OCI-LY3 (cell line): ENCODE measurements around the gene SLC8A1.

Experiments
- EZH2phosphoT487 ChIP-seq: fragments of 200-600 bp; shearing (Covaris generic); IDR thresholded peaks from 2 replicates; pipeline ENCODE4 v1.6.1; 2018; ENCODE audit warnings: antibody characterized with exemption, mixed run types, low read depth
- TF ChIP-seq, protein P1 (sequence below): fragments of 200-600, 300-600 bp; sonication (generic); IDR thresholded peaks from 2 replicates; pipeline ENCODE4 v1.5.1; 2014; ENCODE audit warnings: antibody characterized with exemption, low read length, low read depth

- TF ChIP-seq, protein P1, sequence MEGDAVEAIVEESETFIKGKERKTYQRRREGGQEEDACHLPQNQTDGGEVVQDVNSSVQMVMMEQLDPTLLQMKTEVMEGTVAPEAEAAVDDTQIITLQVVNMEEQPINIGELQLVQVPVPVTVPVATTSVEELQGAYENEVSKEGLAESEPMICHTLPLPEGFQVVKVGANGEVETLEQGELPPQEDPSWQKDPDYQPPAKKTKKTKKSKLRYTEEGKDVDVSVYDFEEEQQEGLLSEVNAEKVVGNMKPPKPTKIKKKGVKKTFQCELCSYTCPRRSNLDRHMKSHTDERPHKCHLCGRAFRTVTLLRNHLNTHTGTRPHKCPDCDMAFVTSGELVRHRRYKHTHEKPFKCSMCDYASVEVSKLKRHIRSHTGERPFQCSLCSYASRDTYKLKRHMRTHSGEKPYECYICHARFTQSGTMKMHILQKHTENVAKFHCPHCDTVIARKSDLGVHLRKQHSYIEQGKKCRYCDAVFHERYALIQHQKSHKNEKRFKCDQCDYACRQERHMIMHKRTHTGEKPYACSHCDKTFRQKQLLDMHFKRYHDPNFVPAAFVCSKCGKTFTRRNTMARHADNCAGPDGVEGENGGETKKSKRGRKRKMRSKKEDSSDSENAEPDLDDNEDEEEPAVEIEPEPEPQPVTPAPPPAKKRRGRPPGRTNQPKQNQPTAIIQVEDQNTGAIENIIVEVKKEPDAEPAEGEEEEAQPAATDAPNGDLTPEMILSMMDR: no peak
- no peak for TF ChIP-seq EZH2phosphoT487
Observed at GRCh38 chr2:40184551-40184950, 267.3 kb downstream of the SLC8A1 start.
